GM12878 (cell line): ENCODE results near the gene ACSL4.

Experiments used
- ESRRA ChIP-seq: IDR thresholded peaks from 2 replicates; pipeline ENCODE4 v1.6.1; 2012; ENCODE audit warnings: mild to moderate bottlenecking, low read length, improper control_type of control experiment
- HCFC1 ChIP-seq: fragments of 150-350 bp; IDR thresholded peaks from 2 replicates; pipeline ENCODE4 v1.6.1; 2014; ENCODE audit warnings: low read length
- RELA ChIP-seq: fragments of 450-650 bp; IDR thresholded peaks from 2 replicates; pipeline ENCODE4 v1.8.0; 2014; ENCODE audit warnings: borderline replicate concordance; ENCODE audit not compliant: partially characterized antibody
- SP1 ChIP-seq: IDR thresholded peaks from one replicate; pipeline ENCODE4 v1.6.1; 2011; ENCODE audit warnings: low read depth, low read length
- SREBF1 ChIP-seq: IDR thresholded peaks from 2 replicates; pipeline ENCODE4 v1.6.1; 2012; ENCODE audit warnings: mild to moderate bottlenecking, low read length
- SRF ChIP-seq, 2 experiments: IDR thresholded peaks; 2 replicates each; pipeline ENCODE4 v1.6.1; 2011; ENCODE audit warnings: low read depth in 2 of 2, low read length in 2 of 2, mild to moderate bottlenecking in 1 of 2, moderate library complexity in 1 of 2
- ZNF274 ChIP-seq: IDR thresholded peaks from one replicate; pipeline ENCODE4 v1.8.0; 2011; ENCODE audit not compliant: insufficient read length, insufficient read depth
- TF ChIP-seq, protein P1 (sequence below): IDR thresholded peaks from 2 replicates; pipeline ENCODE4 v1.6.1; 2012; ENCODE audit warnings: improper control_type of control experiment, low read depth, low read length; ENCODE audit not compliant: insufficient replicate concordance

DNA sequence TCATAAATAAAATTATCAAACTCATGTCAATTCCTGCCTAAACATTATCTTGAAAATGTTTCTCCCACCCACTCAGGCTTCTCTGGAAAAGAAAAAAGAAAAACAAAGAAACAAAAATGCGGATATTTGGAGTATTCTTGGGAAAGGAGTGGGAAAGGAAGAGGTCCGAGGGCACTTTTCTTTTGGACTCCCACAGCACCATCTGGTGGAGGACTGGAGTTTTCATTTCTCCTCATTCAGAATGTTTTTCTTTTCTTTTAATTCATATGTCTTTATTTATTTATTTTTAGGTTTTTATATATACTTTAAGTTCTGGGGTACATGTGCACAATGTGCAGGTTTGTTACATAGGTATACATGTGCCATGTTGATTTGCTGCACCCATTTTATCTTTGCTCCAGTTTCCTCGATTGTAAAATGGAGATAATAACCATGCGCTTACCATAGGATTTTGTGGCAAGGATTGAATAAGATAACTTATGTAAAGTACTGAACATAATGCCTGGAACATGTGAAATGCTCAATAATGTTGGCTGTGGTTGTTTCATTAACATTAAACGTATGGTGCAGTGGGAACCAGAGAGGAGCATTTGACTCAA is 100.1 kb downstream of the ACSL4 start:
- TF ChIP-seq HCFC1 (no peak), SREBF1 (no peak), RELA (no peak), SP1 (no peak), SRF (IDR thresholded peaks at IDR 0.05; ENCODE audit: low read depth in 2 of 2, low read length in 2 of 2) (no peak), ZNF274 (no peak), ESRRA (no peak)
- TF ChIP-seq, protein P1, sequence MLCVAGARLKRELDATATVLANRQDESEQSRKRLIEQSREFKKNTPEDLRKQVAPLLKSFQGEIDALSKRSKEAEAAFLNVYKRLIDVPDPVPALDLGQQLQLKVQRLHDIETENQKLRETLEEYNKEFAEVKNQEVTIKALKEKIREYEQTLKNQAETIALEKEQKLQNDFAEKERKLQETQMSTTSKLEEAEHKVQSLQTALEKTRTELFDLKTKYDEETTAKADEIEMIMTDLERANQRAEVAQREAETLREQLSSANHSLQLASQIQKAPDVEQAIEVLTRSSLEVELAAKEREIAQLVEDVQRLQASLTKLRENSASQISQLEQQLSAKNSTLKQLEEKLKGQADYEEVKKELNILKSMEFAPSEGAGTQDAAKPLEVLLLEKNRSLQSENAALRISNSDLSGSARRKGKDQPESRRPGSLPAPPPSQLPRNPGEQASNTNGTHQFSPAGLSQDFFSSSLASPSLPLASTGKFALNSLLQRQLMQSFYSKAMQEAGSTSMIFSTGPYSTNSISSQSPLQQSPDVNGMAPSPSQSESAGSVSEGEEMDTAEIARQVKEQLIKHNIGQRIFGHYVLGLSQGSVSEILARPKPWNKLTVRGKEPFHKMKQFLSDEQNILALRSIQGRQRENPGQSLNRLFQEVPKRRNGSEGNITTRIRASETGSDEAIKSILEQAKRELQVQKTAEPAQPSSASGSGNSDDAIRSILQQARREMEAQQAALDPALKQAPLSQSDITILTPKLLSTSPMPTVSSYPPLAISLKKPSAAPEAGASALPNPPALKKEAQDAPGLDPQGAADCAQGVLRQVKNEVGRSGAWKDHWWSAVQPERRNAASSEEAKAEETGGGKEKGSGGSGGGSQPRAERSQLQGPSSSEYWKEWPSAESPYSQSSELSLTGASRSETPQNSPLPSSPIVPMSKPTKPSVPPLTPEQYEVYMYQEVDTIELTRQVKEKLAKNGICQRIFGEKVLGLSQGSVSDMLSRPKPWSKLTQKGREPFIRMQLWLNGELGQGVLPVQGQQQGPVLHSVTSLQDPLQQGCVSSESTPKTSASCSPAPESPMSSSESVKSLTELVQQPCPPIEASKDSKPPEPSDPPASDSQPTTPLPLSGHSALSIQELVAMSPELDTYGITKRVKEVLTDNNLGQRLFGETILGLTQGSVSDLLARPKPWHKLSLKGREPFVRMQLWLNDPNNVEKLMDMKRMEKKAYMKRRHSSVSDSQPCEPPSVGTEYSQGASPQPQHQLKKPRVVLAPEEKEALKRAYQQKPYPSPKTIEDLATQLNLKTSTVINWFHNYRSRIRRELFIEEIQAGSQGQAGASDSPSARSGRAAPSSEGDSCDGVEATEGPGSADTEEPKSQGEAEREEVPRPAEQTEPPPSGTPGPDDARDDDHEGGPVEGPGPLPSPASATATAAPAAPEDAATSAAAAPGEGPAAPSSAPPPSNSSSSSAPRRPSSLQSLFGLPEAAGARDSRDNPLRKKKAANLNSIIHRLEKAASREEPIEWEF, result no peak
